ENCODE measurements around the gene COX10.

COX10 gene

GRCh38 chr17:14196377-14196997, 127.2 kb downstream of the COX10 start:
- peak in 1 of 2 experiments; percentile 9 for DNase-seq
- TF ChIP-seq GATA1 (IDR thresholded peaks at IDR 0.05; ENCODE audit: low read depth, low read length): no peak
- TF ChIP-seq POLR2A (IDR thresholded peaks at IDR 0.05; ENCODE audit: low read length): no peak

GRCh38 chr17:14197057-14197456, 127.8 kb downstream of the COX10 start:
- DNase-seq: no peak
- TF ChIP-seq POLR2A (IDR thresholded peaks at IDR 0.05; ENCODE audit: low read length) (no peak), GATA1 (IDR thresholded peaks at IDR 0.05; ENCODE audit: low read depth, low read length) (no peak)

GRCh38 chr17:14197586-14197985, 128.3 kb downstream of the COX10 start:
- no peak for DNase-seq
- no peak for TF ChIP-seq POLR2A (IDR thresholded peaks at IDR 0.05; ENCODE audit: low read length)
- no peak for TF ChIP-seq GATA1 (IDR thresholded peaks at IDR 0.05; ENCODE audit: low read depth, low read length)

GRCh38 chr17:14198013-14198412, 128.7 kb downstream of the COX10 start:
- TF ChIP-seq GATA1 (IDR thresholded peaks at IDR 0.05; ENCODE audit: low read depth, low read length) (no peak), POLR2A (IDR thresholded peaks at IDR 0.05; ENCODE audit: low read length) (no peak)
- no peak for DNase-seq

GRCh38 chr17:14198575-14198974, 129.3 kb downstream of the COX10 start:
- TF ChIP-seq GATA1 (IDR thresholded peaks at IDR 0.05; ENCODE audit: low read depth, low read length) (no peak), POLR2A (IDR thresholded peaks at IDR 0.05; ENCODE audit: low read length) (no peak)
- DNase-seq: no peak

GRCh38 chr17:14199601-14200000, 130.3 kb downstream of the COX10 start:
- no peak for DNase-seq

GRCh38 chr17:14200354-14200753, 131.1 kb downstream of the COX10 start:
- DNase-seq: no peak
- no peak for TF ChIP-seq POLR2A (IDR thresholded peaks at IDR 0.05; ENCODE audit: low read length)
- TF ChIP-seq GATA1 (IDR thresholded peaks at IDR 0.05; ENCODE audit: low read depth, low read length): no peak

More at GRCh38 chr17:14199601-14200000, 130.3 kb downstream of the COX10 start:
- TF ChIP-seq POLR2A (IDR thresholded peaks at IDR 0.05; ENCODE audit: low read length) (no peak), GATA1 (IDR thresholded peaks at IDR 0.05; ENCODE audit: low read depth, low read length) (no peak)

GRCh38 chr17:14201021-14201987, 132.0 kb downstream of the COX10 start:
- DNase-seq: peak; percentile 15 to 25

GRCh38 chr17:14201988-14202380, 132.7 kb downstream of the COX10 start:
- no peak for DNase-seq
- TF ChIP-seq POLR2A (IDR thresholded peaks at IDR 0.05; ENCODE audit: low read length) (no peak), GATA1 (IDR thresholded peaks at IDR 0.05; ENCODE audit: low read depth, low read length) (no peak)

More at GRCh38 chr17:14201021-14201987, 132.0 kb downstream of the COX10 start:
- TF ChIP-seq POLR2A (IDR thresholded peaks at IDR 0.05; ENCODE audit: low read length) (no peak), GATA1 (IDR thresholded peaks at IDR 0.05; ENCODE audit: low read depth, low read length) (no peak)

- TF ChIP-seq POLR2A (IDR thresholded peaks at IDR 0.05; ENCODE audit: low read length) (no peak), GATA1 (IDR thresholded peaks at IDR 0.05; ENCODE audit: low read depth, low read length) (no peak)
- peak in 1 of 2 experiments; percentile 16 for DNase-seq
Observed at GRCh38 chr17:14202388-14203166, 133.3 kb downstream of the COX10 start.

GRCh38 chr17:14203388-14203787, 134.1 kb downstream of the COX10 start:
- TF ChIP-seq POLR2A (IDR thresholded peaks at IDR 0.05; ENCODE audit: low read length): no peak
- no peak for TF ChIP-seq GATA1 (IDR thresholded peaks at IDR 0.05; ENCODE audit: low read depth, low read length)

GRCh38 chr17:14204084-14204483, 134.8 kb downstream of the COX10 start:
- TF ChIP-seq GATA1 (IDR thresholded peaks at IDR 0.05; ENCODE audit: low read depth, low read length) (no peak), POLR2A (IDR thresholded peaks at IDR 0.05; ENCODE audit: low read length) (no peak)
- DNase-seq: peak; percentile 68 to 74

More at GRCh38 chr17:14203388-14203787, 134.1 kb downstream of the COX10 start:
- DNase-seq: peak; percentile 76 to 78

GRCh38 chr17:14204546-14204945, 135.2 kb downstream of the COX10 start:
- TF ChIP-seq GATA1 (IDR thresholded peaks at IDR 0.05; ENCODE audit: low read depth, low read length) (no peak), POLR2A (IDR thresholded peaks at IDR 0.05; ENCODE audit: low read length) (no peak)
- peak in 1 of 2 experiments; percentile 40 for DNase-seq

Measured in erythroblast (primary cell).